ENCODE measurements around the gene ING2.
A peak's percentile ranks its signal among the peaks of the same experiment; 100 is the strongest.

The ING2 gene

GRCh38 chr4:183485411-183486160 lies 19.3 kb upstream of the ING2 start:
- no peak for TF ChIP-seq CTCF (conservative IDR thresholded peaks at IDR 0.05)

GRCh38 chr4:183492791-183493222 lies 12.1 kb upstream of the ING2 start:
- TF ChIP-seq CTCF (conservative IDR thresholded peaks at IDR 0.05) = no peak
- H3K27ac ChIP-seq = no peak overlapping the region

More at GRCh38 chr4:183485411-183486160, 19.3 kb upstream of the ING2 start:
- H3K27ac ChIP-seq = no peak overlapping the region

GRCh38 chr4:183493246-183493645 lies 11.6 kb upstream of the ING2 start:
- H3K27ac ChIP-seq = no peak overlapping the region
- TF ChIP-seq CTCF (conservative IDR thresholded peaks at IDR 0.05) = no peak

GRCh38 chr4:183495184-183495583 lies 9.7 kb upstream of the ING2 start:
- H3K27ac ChIP-seq = no peak overlapping the region
- no peak for TF ChIP-seq CTCF (conservative IDR thresholded peaks at IDR 0.05)

GRCh38 chr4:183499389-183499788 lies 5.5 kb upstream of the ING2 start:
- no peak for TF ChIP-seq CTCF (conservative IDR thresholded peaks at IDR 0.05)
- H3K27ac ChIP-seq = no peak overlapping the region

GRCh38 chr4:183499801-183500200 lies 5.1 kb upstream of the ING2 start:
- no peak overlapping the region for H3K27ac ChIP-seq
- no peak for TF ChIP-seq CTCF (conservative IDR thresholded peaks at IDR 0.05)

- H3K27ac ChIP-seq = peak overlapping the region; percentile 97
- TF ChIP-seq CTCF (conservative IDR thresholded peaks at IDR 0.05) = no peak
These were observed 1.3 kb upstream of the ING2 start for GRCh38 chr4:183503497-183504063.

Measured in VCaP (cell line).